ENCODE results near the gene PHACTR1.

Gene PHACTR1

DNA sequence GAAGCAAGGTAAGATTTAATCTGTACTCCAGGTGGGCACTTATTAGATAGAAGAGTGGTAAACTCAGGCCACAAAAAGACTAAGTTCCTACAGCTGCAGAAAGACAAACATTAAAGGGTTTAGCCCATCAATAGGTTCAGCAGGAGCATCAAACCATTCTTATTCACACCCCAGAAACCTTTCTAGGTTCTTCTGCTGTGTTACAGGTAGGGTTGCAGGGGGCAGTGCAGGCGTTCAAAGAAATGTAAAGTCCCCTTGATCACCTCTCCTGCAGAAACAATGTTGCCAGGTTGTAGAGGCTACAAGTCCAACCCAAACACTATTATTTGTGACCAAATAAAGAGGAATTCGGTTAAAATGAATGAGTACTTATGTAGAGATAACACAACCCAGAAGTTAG lies 31.8 kb downstream of the PHACTR1 start:
- TF ChIP-seq, protein P1, sequence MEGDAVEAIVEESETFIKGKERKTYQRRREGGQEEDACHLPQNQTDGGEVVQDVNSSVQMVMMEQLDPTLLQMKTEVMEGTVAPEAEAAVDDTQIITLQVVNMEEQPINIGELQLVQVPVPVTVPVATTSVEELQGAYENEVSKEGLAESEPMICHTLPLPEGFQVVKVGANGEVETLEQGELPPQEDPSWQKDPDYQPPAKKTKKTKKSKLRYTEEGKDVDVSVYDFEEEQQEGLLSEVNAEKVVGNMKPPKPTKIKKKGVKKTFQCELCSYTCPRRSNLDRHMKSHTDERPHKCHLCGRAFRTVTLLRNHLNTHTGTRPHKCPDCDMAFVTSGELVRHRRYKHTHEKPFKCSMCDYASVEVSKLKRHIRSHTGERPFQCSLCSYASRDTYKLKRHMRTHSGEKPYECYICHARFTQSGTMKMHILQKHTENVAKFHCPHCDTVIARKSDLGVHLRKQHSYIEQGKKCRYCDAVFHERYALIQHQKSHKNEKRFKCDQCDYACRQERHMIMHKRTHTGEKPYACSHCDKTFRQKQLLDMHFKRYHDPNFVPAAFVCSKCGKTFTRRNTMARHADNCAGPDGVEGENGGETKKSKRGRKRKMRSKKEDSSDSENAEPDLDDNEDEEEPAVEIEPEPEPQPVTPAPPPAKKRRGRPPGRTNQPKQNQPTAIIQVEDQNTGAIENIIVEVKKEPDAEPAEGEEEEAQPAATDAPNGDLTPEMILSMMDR (IDR thresholded peaks at IDR 0.05; ENCODE audit: control insufficient read depth, extremely low read depth, insufficient read depth): no peak
- no peak overlapping the region for H3K4me3 ChIP-seq (ENCODE audit: low read depth, low read length)
- no peak for DNase-seq (ENCODE audit: low read depth)

DNA sequence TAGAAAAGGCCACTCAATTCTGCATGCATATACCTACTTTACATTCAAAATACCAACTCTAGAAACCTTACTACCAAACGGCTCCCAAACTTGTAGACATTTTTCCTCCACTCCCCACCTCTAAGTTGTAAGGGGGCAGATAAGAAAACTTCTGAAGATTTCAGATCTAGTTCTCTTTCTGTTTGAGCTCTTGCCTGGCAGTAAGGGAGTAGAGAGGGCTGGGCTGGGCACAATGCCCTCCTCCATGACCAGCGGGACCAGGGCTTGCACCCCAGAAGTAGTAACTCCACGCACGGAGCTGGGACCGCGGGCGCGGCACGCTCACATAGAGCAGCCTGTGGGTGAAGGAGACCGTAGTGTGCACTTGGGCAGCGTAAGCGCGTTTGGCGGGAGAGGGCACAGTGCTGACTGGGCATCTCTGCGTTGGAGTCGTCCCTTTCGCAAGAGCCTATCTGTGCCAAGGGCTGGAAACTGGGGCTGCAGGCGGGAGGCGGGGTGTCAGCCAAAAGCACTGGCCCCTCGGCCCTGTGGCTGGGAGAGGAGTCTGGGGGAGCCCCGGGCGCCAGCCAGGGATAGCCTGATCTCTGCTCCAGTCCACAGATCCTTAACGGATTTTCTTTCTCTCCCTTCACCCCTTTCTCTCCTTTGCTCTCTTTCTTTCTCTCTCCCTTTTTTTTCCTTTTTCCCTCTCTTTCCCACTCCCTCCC lies 32.4 kb downstream of the PHACTR1 start:
- H3K4me3 ChIP-seq (ENCODE audit: low read depth, low read length): no peak overlapping the region
- TF ChIP-seq, protein P1 (IDR thresholded peaks at IDR 0.05; ENCODE audit: control insufficient read depth, extremely low read depth, insufficient read depth): no peak
- no peak for DNase-seq (ENCODE audit: low read depth)

DNA sequence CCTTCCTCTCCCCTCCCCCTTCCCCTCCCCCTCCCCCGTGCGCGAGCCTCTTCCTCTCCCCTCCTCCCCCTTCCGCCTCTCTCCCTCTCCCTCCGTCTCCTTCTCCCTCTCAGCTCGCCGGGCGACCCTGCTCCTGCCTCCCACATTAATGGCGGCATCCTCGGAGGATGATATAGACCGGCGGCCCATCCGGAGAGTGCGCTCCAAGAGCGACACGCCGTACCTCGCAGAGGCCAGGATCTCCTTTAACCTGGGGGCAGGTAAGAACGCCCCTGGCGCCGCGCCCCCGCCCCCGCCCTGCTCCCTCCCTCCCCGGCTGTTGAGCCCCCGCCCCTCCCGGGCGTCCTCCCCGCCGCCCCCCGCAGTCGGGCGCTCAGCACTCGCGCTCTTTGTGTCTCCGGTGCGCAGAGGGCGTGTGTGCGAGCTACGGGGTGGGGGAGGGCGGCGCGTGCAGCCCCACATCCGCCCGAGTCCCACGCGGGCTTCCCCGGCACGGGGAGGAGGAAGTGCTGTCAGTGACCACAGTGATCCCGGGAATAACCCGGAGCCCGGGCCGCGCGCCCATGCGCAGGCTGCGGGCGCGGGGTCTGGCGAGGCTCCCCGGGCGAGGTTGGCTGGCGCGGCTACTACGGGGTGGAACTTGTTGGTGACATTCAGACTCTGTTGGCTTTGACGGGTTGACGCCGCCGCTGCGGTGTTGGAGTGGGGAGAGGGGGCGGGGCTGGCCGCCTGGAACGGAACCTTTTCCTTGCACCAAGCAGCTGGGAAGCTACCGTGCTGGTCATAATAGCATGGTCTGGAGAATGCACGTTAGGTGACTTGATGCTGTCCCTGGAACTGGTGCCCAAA lies 33.2 kb downstream of the PHACTR1 start:
- no peak for DNase-seq (ENCODE audit: low read depth)
- TF ChIP-seq, protein P1 (IDR thresholded peaks at IDR 0.05; ENCODE audit: control insufficient read depth, extremely low read depth, insufficient read depth): no peak
- no peak overlapping the region for H3K4me3 ChIP-seq (ENCODE audit: low read depth, low read length)

DNA sequence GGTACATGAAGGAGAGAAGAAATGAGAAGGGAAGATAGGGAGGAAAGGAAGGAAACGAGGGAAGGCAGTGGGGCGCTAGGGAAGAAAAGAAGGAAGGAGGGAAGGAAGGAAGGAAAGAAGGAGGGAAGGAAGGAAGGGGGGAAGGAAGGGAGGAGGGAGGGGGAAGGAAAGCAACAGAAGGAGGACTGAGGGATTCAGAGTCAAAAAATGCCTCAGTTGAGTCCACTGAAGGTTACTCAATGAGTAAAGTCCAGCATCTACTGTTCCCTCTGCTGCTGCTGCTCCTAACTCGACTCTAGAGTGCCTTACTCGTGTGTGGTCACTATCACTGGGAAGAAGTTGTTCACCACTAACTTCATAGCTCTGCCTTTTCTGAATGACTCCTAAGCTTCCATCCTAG lies 33.8 kb downstream of the PHACTR1 start:
- TF ChIP-seq, protein P1 (IDR thresholded peaks at IDR 0.05; ENCODE audit: control insufficient read depth, extremely low read depth, insufficient read depth): no peak
- no peak for DNase-seq (ENCODE audit: low read depth)
- H3K4me3 ChIP-seq (ENCODE audit: low read depth, low read length): no peak overlapping the region

DNA sequence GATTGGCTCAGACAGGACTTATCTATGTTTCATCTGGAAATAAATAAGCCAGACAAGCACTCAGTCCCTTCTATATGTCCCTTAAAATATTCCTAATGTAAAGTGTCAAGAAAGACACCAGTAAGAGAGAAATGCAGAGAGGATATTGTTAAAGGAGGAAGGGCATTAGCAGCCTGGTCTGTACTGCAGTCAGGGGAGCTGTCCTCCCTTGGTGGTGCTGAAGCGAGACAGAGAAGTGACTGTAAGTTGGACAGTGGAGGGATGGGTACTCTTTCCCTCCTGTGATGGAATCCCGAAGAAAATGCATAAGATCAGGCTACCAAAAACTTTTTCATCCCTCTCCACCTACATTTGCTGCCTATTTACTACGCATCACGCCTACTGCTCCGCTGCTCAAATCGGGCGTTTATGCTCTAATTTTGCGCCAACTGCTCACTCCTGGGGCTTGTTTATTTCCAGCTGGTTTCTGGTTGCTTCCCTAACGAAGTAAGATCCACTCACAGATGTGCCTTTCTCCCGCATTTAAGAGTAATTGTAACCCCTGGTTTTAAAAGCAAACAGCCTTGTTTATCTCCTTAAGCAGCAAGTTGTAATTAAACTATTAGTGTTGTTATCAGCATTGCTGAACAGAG lies 35.2 kb downstream of the PHACTR1 start:
- TF ChIP-seq, protein P1 (IDR thresholded peaks at IDR 0.05; ENCODE audit: control insufficient read depth, extremely low read depth, insufficient read depth): no peak
- DNase-seq (ENCODE audit: low read depth): peak; percentile 11
- H3K4me3 ChIP-seq (ENCODE audit: low read depth, low read length): no peak overlapping the region

DNA sequence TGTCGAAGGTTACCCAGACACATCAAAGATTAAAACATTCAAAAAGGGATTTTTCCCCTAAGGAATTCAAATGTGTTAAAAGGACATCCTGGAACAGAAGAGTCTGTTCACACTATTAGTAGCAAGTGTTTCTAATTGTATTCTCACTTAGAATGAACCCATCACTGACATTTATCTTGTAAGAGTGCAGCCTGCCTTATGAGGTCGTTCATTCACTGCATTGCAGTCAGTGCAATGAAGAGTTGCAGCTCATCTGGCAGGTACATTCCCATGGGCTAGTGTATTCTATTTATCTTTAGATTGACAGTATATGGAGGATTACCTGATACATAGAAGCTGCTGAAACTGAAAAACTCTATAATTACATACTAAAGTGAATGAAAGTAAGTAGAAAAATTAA lies 36.5 kb downstream of the PHACTR1 start:
- TF ChIP-seq, protein P1 (IDR thresholded peaks at IDR 0.05; ENCODE audit: control insufficient read depth, extremely low read depth, insufficient read depth): no peak
- no peak for DNase-seq (ENCODE audit: low read depth)

More for the DNA sequence above, 36.5 kb downstream of the PHACTR1 start:
- no peak overlapping the region for H3K4me3 ChIP-seq (ENCODE audit: low read depth, low read length)

All from LNCaP clone FGC (cell line).